ENCODE measurements around the gene FAM24B. TPM values are rescaled to one million over a fixed set of nuclear protein-coding genes. Genes with fewer than 3 reads are reported as not detected.

Gene FAM24B
- polyA plus RNA-seq, 1 donor, result 2.0 TPM

DNA sequence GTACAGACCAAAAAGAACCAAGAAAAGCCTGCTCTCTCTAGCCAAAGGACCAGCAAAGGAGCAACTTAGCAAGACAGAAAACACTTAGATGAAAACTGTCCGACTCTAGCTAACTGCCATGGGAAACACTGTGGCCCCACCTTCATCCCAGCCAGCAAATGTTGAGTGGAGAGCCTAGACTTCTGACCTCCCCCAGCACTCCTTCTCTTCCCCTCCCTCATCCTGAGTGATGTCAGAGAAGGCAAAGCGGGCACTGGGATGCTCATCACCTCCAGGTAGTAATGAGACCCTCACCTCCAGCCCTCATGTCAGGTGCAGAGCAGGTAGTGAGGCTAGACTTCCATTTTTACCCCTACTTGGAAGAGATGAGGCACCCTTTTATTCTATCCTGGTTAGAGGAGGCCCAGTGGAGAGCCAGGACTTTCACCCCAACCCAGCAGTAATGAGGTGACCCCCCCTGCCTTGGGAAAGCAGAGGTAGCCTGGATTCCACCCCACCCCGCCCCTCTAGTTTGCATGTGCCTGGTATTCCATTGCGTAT, 50.6 kb downstream of the FAM24B start:
- no peak for DNase-seq (ENCODE audit: low read depth)

DNA sequence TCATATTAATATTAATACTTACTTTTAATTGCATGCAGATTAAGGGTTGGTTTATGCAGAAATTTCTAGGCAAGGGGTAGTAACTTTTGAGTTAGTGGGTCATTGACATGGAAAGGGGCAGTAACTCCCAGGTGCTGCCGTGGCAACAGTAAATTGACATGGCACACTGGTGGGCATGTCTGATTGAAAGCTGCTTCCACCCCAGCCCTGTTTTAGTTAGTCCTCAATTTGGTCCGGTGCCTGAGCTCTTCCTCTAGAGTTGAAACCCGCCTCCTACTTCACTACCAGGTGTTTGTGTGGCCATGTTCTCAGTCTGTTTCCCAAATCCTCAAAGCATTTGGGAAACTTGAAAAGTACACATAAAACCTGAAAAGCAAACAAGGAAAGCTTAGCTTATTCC, 52.1 kb downstream of the FAM24B start:
- no peak for DNase-seq (ENCODE audit: low read depth)

DNA sequence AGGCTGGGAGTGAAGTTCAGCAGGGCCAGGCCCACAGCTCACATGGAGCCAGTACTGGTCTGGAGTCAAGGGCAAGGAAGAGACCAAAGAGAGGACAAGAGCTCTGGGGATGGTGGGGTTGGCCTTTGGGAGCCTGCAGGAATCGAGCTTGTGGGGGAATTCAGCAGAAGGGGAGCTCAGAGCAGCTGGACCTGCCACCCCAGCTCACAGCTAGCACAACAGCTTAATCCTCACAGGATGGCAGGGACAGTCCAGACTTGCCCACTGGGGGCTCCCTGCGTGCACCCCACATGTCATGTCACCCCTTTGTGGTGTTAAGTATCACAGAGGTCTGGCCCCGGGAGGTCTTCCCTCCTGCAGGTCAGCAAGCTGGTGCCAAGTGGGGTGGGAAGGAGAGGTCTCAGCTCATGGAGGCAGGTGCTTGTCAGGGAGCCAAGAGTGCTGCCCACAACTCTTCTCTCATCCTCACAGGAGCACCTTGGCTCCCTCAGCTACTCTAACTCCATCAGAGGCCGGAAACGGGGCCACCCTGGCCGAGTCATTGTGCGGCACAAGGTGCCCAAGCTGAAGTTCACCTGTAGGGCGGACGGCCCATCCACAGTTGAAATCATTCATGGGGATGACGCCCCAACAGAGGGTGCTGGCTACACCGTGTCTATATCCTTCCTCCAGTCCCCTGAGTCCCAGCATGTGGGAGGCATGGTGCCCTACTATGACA, 56.2 kb downstream of the FAM24B start:
- no peak for DNase-seq (ENCODE audit: low read depth)

DNA sequence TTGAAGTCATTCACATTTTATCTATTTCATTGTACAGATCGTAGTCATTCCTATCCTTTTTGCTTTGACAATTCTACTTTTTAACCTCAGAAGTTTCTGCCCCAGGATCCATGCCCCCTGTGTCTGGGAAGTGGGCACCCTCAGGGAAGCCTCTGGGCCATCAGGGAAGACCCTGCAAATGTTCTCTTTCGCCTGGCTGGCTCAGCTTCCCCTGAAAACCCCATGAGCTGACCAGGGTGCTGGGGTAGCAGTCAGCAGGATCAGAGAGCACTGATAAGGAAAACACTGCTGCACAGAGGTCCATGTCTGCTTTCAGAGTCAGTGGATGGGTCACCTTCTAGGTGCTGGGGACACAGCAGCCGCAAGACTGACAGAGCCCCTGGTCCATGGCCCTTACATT, 57.6 kb downstream of the FAM24B start:
- no peak for DNase-seq (ENCODE audit: low read depth)

DNA sequence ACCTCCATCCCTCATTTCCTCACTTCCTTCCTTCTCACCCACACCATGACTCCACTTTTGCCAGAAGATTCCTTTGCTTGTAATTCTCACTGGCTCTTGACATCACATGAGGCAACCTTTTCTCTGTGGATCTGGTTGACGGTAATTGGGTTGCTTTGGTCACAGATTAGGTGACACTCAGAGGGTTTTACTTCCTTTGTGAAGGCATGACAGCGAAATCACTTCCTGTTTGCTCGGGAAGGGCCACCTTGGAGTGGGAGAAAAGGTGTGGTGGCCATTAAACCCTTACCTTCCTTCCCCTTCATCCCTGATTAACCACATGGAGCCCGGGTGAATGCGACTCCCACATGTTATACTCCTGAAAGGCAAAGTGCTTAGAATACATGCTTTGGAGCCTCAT, 63.9 kb downstream of the FAM24B start:
- DNase-seq (ENCODE audit: low read depth), result no peak

DNA sequence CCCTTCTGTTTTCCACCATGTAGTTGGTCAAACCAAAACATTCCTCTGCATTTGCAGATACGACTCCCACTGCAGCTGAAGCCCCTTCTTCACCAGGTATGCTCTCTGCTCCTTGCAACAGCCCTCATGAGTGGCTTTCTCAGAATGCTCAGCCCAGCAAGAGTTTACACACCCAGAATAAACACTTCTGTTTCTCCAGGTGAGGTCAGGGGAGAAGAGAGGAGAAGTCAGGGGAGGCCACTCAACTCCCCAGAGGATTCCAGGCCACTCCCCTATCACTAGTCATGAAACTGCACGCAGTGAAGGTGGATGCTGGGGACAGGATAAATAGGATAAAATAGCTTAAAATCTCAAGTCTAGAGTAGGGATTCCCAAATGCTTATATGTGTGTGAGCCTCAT, 64.9 kb downstream of the FAM24B start:
- DNase-seq (ENCODE audit: low read depth), result no peak

DNA sequence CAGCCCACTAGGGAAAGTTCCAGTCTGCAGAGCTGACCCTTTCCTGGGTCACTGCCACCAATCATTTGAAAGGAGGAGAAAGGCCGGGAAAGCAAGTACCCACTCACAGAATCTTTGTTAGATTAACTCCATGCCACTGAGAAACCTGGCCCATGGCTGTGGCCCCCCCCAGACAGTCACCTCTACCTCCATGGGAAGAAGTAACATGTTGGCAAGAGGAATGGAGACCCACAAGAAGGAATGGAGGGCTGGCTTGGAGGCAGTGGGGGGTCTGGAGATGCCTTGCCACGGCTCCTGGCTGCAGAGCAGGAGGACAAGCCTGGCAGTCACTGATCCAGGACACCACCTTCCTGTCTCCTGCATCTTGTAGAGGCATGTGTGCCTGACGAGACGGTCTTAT, 66.6 kb downstream of the FAM24B start:
- DNase-seq (ENCODE audit: low read depth), result no peak

DNA sequence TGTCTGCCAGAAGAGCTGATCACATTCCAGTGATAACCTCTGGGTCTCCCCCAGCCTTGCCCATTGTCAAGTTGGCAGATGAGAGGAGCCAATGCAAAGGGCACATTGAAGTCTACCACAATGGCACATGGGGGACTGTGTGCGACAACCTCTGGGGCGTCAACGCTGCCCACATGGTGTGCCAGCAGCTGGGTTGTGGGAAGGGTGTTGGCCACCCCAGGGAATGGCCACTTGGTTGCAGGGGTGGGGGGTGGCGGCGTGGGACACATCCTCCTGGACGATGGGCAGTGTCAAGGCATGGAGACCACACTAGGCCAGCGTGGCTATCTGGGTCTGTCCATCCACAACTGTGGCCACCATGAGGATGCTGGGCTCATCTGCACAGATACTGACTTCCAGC, 77.1 kb downstream of the FAM24B start:
- DNase-seq (ENCODE audit: low read depth), result no peak

Other genes starting within 250 kb of the FAM24B start
- not detected for gene C10orf120, start 179.7 kb downstream of the FAM24B start, polyA plus RNA-seq (ENCODE audit: insufficient read length)
- gene CUZD1, start 33.7 kb downstream of the FAM24B start, polyA plus RNA-seq (ENCODE audit: insufficient read length), result 0.95 TPM
- gene FAM24A, start 31.0 kb upstream of the FAM24B start, polyA plus RNA-seq (ENCODE audit: insufficient read length), result not detected
- gene C10orf88, start 74.6 kb upstream of the FAM24B start, polyA plus RNA-seq (ENCODE audit: insufficient read length), result 12.9 TPM
- gene PSTK, start 100.8 kb upstream of the FAM24B start, polyA plus RNA-seq (ENCODE audit: insufficient read length), result 3.9 TPM
- 16.3 TPM for gene IKZF5, start 129.2 kb upstream of the FAM24B start, polyA plus RNA-seq (ENCODE audit: insufficient read length)
- gene ACADSB, start 129.4 kb upstream of the FAM24B start, polyA plus RNA-seq (ENCODE audit: insufficient read length), result 12.7 TPM